GM13977 (cell line): ENCODE measurements around the gene IFT122.
A peak's percentile ranks its signal among the peaks of the same experiment; 100 is the strongest.

ENCODE experiments used
- DNase-seq: peaks from one replicate; pipeline ENCODE4 v3.0.0; 2012; ENCODE audit warnings: low spot score
- CTCF ChIP-seq: IDR thresholded peaks from 2 replicates; pipeline ENCODE4 v1.5.1; 2012; ENCODE audit warnings: mild to moderate bottlenecking, control low read depth; ENCODE audit not compliant: insufficient read depth; ENCODE audit errors: extremely low read depth, missing control alignments
- in situ Hi-C: fragments of 300-500 bp; cut with MboI; formaldehyde crosslinking; loops from one replicate; pipeline ENCODE4 v1.12.0; 2022; ENCODE audit warnings: low sequenced_read_pairs, low pct_unique_long_range_greater_than_20kb, mixed read lengths, inconsistent platforms; ENCODE audit not compliant: unreplicated experiment

Gene IFT122

GRCh38 chr3:129424185-129424841 is 15.7 kb upstream of the IFT122 start:
- peak; percentile 53 for DNase-seq

GRCh38 chr3:129425213-129425612 is 14.8 kb upstream of the IFT122 start:
- no peak for TF ChIP-seq CTCF
- in situ Hi-C loops = no loop called here
- DNase-seq = no peak

More at GRCh38 chr3:129424185-129424841, 15.7 kb upstream of the IFT122 start:
- in situ Hi-C loops = no loop called here
- TF ChIP-seq CTCF = no peak

GRCh38 chr3:129425619-129426018 is 14.4 kb upstream of the IFT122 start:
- in situ Hi-C loops = no loop called here
- no peak for DNase-seq
- no peak for TF ChIP-seq CTCF

- in situ Hi-C loops = no loop called here
- TF ChIP-seq CTCF = no peak
- no peak for DNase-seq
Observed at GRCh38 chr3:129428007-129428375, 12.0 kb upstream of the IFT122 start.

- DNase-seq = peak; percentile 87
- in situ Hi-C loops = no loop called here
- no peak for TF ChIP-seq CTCF
Observed at GRCh38 chr3:129428376-129429079, 11.5 kb upstream of the IFT122 start, which contains the start of gene EFCAB12. TSS of gene EFCAB12 (minus strand) at chr3:129428636. CDS start at chr3:129428488, 148 bp downstream.

GRCh38 chr3:129429080-129429451 is 11.0 kb upstream of the IFT122 start:
- in situ Hi-C loops = no loop called here

More at GRCh38 chr3:129429080-129429451, 11.0 kb upstream of the IFT122 start:
- TF ChIP-seq CTCF = no peak
- DNase-seq = no peak
